ENCODE results near the gene IRS2.

Gene IRS2

GRCh38 chr13:109761695-109762094, 24.7 kb downstream of the IRS2 start:
- H3K9me3 ChIP-seq (ENCODE audit: low read depth, low read length): no peaks in the 10 kb centered on the region
- no peak overlapping the region for H3K4me3 ChIP-seq
- H3K36me3 ChIP-seq (ENCODE audit: insufficient read depth, low read length): peaks cover 84% of the 10 kb centered on the region
- no peak for DNase-seq (ENCODE audit: low read depth, low spot score)
- peak overlapping the region; percentile 53 for H3K27ac ChIP-seq
- TF ChIP-seq POLR2AphosphoS5 (IDR thresholded peaks at IDR 0.05; ENCODE audit: borderline replicate concordance, low read depth, low read length) (no peak), EZH2 (IDR thresholded peaks at IDR 0.05) (no peak)
- no peak overlapping the region for H3K9ac ChIP-seq (ENCODE audit: insufficient read length)

- peak overlapping the region; percentile 53 for H3K27ac ChIP-seq
- no peak overlapping the region for H3K4me3 ChIP-seq
- H3K36me3 ChIP-seq (ENCODE audit: insufficient read depth, low read length): peaks cover 90% of the 10 kb centered on the region
- no peak overlapping the region for H3K9ac ChIP-seq (ENCODE audit: insufficient read length)
- TF ChIP-seq FOXP2 (optimal IDR thresholded peaks at IDR 0.05; ENCODE audit: control extremely low read depth, extremely low read length, insufficient read depth) (no peak), EZH2 (IDR thresholded peaks at IDR 0.05) (no peak), POLR2AphosphoS5 (IDR thresholded peaks at IDR 0.05; ENCODE audit: borderline replicate concordance, low read depth, low read length) (no peak; the same call in 1 of the 2 replicates)
- no peak for DNase-seq (ENCODE audit: low read depth, low spot score)
- H3K9me3 ChIP-seq (ENCODE audit: low read depth, low read length): no peaks in the 10 kb centered on the region
Measured at GRCh38 chr13:109760951-109761350, 25.4 kb downstream of the IRS2 start.

GRCh38 chr13:109760402-109760801, 26.0 kb downstream of the IRS2 start:
- H3K9me3 ChIP-seq (ENCODE audit: low read depth, low read length): no peaks in the 10 kb centered on the region
- no peak overlapping the region for H3K4me3 ChIP-seq
- no peak overlapping the region for H3K9ac ChIP-seq (ENCODE audit: insufficient read length)
- DNase-seq (ENCODE audit: low read depth, low spot score): no peak
- H3K36me3 ChIP-seq (ENCODE audit: insufficient read depth, low read length): peaks cover 95% of the 10 kb centered on the region
- peak overlapping the region; percentile 48 for H3K27ac ChIP-seq
- TF ChIP-seq EZH2 (IDR thresholded peaks at IDR 0.05) (no peak), POLR2AphosphoS5 (IDR thresholded peaks at IDR 0.05; ENCODE audit: borderline replicate concordance, low read depth, low read length) (no peak; the same call in 1 of the 2 replicates), FOXP2 (optimal IDR thresholded peaks at IDR 0.05; ENCODE audit: control extremely low read depth, extremely low read length, insufficient read depth) (no peak)

- Histone ChIP-seq H3K9me3 (ENCODE audit: low read depth, low read length) (no peaks in the 10 kb centered on the region), H3K4me3 (no peak overlapping the region), H3K9ac (ENCODE audit: insufficient read length) (no peak overlapping the region), H3K27ac (peak overlapping the region; percentile 38), H3K36me3 (ENCODE audit: insufficient read depth, low read length) (peaks cover 96% of the 10 kb centered on the region)
- DNase-seq (ENCODE audit: low read depth, low spot score): no peak
- TF ChIP-seq EZH2 (IDR thresholded peaks at IDR 0.05) (no peak), POLR2AphosphoS5 (IDR thresholded peaks at IDR 0.05; ENCODE audit: borderline replicate concordance, low read depth, low read length) (no peak), FOXP2 (optimal IDR thresholded peaks at IDR 0.05; ENCODE audit: control extremely low read depth, extremely low read length, insufficient read depth) (no peak)
Measured at GRCh38 chr13:109759609-109760008, 26.8 kb downstream of the IRS2 start.

GRCh38 chr13:109758937-109759480, 27.4 kb downstream of the IRS2 start:
- H3K4me3 ChIP-seq: no peak overlapping the region
- peak overlapping the region; percentile 38 for H3K27ac ChIP-seq
- H3K9me3 ChIP-seq (ENCODE audit: low read depth, low read length): no peaks in the 10 kb centered on the region
- no peak overlapping the region for H3K9ac ChIP-seq (ENCODE audit: insufficient read length)
- H3K36me3 ChIP-seq (ENCODE audit: insufficient read depth, low read length): peaks cover 97% of the 10 kb centered on the region
- no peak for DNase-seq (ENCODE audit: low read depth, low spot score)
- TF ChIP-seq POLR2AphosphoS5 (IDR thresholded peaks at IDR 0.05; ENCODE audit: borderline replicate concordance, low read depth, low read length) (no peak; the same call in 1 of the 2 replicates), FOXP2 (optimal IDR thresholded peaks at IDR 0.05; ENCODE audit: control extremely low read depth, extremely low read length, insufficient read depth) (no peak), EZH2 (IDR thresholded peaks at IDR 0.05) (no peak)

GRCh38 chr13:109756778-109757177, 29.6 kb downstream of the IRS2 start:
- no peak for DNase-seq (ENCODE audit: low read depth, low spot score)
- Histone ChIP-seq H3K36me3 (ENCODE audit: insufficient read depth, low read length) (peaks cover 96% of the 10 kb centered on the region), H3K9me3 (ENCODE audit: low read depth, low read length) (no peaks in the 10 kb centered on the region), H3K27ac (peak overlapping the region; percentile 61), H3K9ac (ENCODE audit: insufficient read length) (no peak overlapping the region), H3K4me3 (no peak overlapping the region)
- TF ChIP-seq EZH2 (IDR thresholded peaks at IDR 0.05): no peak
- peak; percentile 13; the same call in 1 of the 2 replicates for TF ChIP-seq POLR2AphosphoS5 (IDR thresholded peaks at IDR 0.05; ENCODE audit: borderline replicate concordance, low read depth, low read length)

GRCh38 chr13:109755997-109756396, 30.4 kb downstream of the IRS2 start:
- no peak for DNase-seq (ENCODE audit: low read depth, low spot score)
- Histone ChIP-seq H3K36me3 (ENCODE audit: insufficient read depth, low read length) (peaks cover 93% of the 10 kb centered on the region), H3K4me3 (no peak overlapping the region), H3K9me3 (ENCODE audit: low read depth, low read length) (no peaks in the 10 kb centered on the region), H3K27ac (peak overlapping the region; percentile 61), H3K9ac (ENCODE audit: insufficient read length) (no peak overlapping the region)
- no peak for TF ChIP-seq EZH2 (IDR thresholded peaks at IDR 0.05)
- TF ChIP-seq POLR2AphosphoS5 (IDR thresholded peaks at IDR 0.05; ENCODE audit: borderline replicate concordance, low read depth, low read length): no peak
- no peak for TF ChIP-seq FOXP2 (optimal IDR thresholded peaks at IDR 0.05; ENCODE audit: control extremely low read depth, extremely low read length, insufficient read depth)

GRCh38 chr13:109755551-109755950, 30.8 kb downstream of the IRS2 start:
- DNase-seq (ENCODE audit: low read depth, low spot score): no peak
- Histone ChIP-seq H3K36me3 (ENCODE audit: insufficient read depth, low read length) (peaks cover 88% of the 10 kb centered on the region), H3K4me3 (no peak overlapping the region), H3K9me3 (ENCODE audit: low read depth, low read length) (no peaks in the 10 kb centered on the region), H3K9ac (ENCODE audit: insufficient read length) (no peak overlapping the region), H3K27ac (peak overlapping the region; percentile 61)
- TF ChIP-seq POLR2AphosphoS5 (IDR thresholded peaks at IDR 0.05; ENCODE audit: borderline replicate concordance, low read depth, low read length): no peak
- TF ChIP-seq FOXP2 (optimal IDR thresholded peaks at IDR 0.05; ENCODE audit: control extremely low read depth, extremely low read length, insufficient read depth): no peak
- TF ChIP-seq EZH2 (IDR thresholded peaks at IDR 0.05): no peak

- H3K27ac ChIP-seq: peak overlapping the region; percentile 83
- TF ChIP-seq POLR2AphosphoS5 (IDR thresholded peaks at IDR 0.05; ENCODE audit: borderline replicate concordance, low read depth, low read length): peak; percentile 36; the same call in 1 of the 2 replicates
- TF ChIP-seq EZH2 (IDR thresholded peaks at IDR 0.05): no peak
- no peak for TF ChIP-seq FOXP2 (optimal IDR thresholded peaks at IDR 0.05; ENCODE audit: control extremely low read depth, extremely low read length, insufficient read depth)
- no peaks in the 10 kb centered on the region for H3K9me3 ChIP-seq (ENCODE audit: low read depth, low read length)
- H3K9ac ChIP-seq (ENCODE audit: insufficient read length): no peak overlapping the region
- DNase-seq (ENCODE audit: low read depth, low spot score): no peak
- H3K4me3 ChIP-seq: no peak overlapping the region
- peaks cover 49% of the 10 kb centered on the region for H3K36me3 ChIP-seq (ENCODE audit: insufficient read depth, low read length)
Measured at GRCh38 chr13:109751477-109751876, 34.9 kb downstream of the IRS2 start.
